Measurements from ENCODE around the gene ITGAL.

- TF ChIP-seq CTCF (IDR thresholded peaks at IDR 0.05) (no peak), POLR2A (IDR thresholded peaks at IDR 0.05) (no peak), POLR2AphosphoS5 (IDR thresholded peaks at IDR 0.05) (peak in 1 of 3 donors; percentile 21)
Observed at GRCh38 chr16:30458561-30459394, 13.8 kb upstream of the ITGAL start.

Data from transverse colon (tissue), 4 donors.